GM12875 (cell line): ENCODE measurements around the gene IQCM.

ENCODE experiments used
- H3K4me3 ChIP-seq: one replicate; pipeline ENCODE4 v1.5.1; 2011; ENCODE audit warnings: low read depth, low read length, control low read depth
- CTCF ChIP-seq: IDR thresholded peaks from 2 replicates; pipeline ENCODE4 v1.5.1; 2011; ENCODE audit warnings: low read depth, mild to moderate bottlenecking, control low read depth, inconsistent platforms, low read length, moderate library complexity, borderline replicate concordance; ENCODE audit not compliant: insufficient read depth

IQCM gene

GRCh38 chr4:149630064-149630463, 185.6 kb downstream of the IQCM start:
- H3K4me3 ChIP-seq: no peak overlapping the region
- TF ChIP-seq CTCF: no peak

GRCh38 chr4:149605601-149606378, 209.9 kb downstream of the IQCM start:
- H3K4me3 ChIP-seq: no peak overlapping the region
- no peak for TF ChIP-seq CTCF

GRCh38 chr4:149604827-149605226, 210.8 kb downstream of the IQCM start:
- no peak overlapping the region for H3K4me3 ChIP-seq
- no peak for TF ChIP-seq CTCF

GRCh38 chr4:149595500-149595899, 220.1 kb downstream of the IQCM start:
- no peak overlapping the region for H3K4me3 ChIP-seq
- no peak for TF ChIP-seq CTCF

- H3K4me3 ChIP-seq: no peak overlapping the region
- no peak for TF ChIP-seq CTCF
Measured at GRCh38 chr4:149589826-149590225, 225.8 kb downstream of the IQCM start.

GRCh38 chr4:149584722-149585121, 230.9 kb downstream of the IQCM start:
- no peak overlapping the region for H3K4me3 ChIP-seq
- TF ChIP-seq CTCF: no peak

GRCh38 chr4:149574971-149575370, 240.7 kb downstream of the IQCM start:
- no peak for TF ChIP-seq CTCF
- no peak overlapping the region for H3K4me3 ChIP-seq
